A673 (cell line): ENCODE results near the gene DIDO1. TPM values are rescaled to one million over a fixed set of nuclear protein-coding genes. Genes with fewer than 3 reads are reported as not detected.

Experiments used
- BruUV-seq: library from RNA; stranded (reverse); fragments of 400-500 nt; replicated peaks from 2 replicates; lab custom pipeline; 2021; lab: Mats Ljungman, UMichigan
- CTCF ChIA-PET: fragments of 300-600 bp; sonication (Branson Sonifier 250); formaldehyde crosslinking; loops from one replicate; lab custom pipeline; 2022; ENCODE audit warnings: antibody characterized with exemption; lab: Charles Lee
- POLR2A ChIA-PET: fragments of 300-600 bp; sonication (Branson Sonifier 250); formaldehyde crosslinking; loops from one replicate; lab custom pipeline; 2022; ENCODE audit warnings: antibody characterized with exemption; ENCODE audit not compliant: low non-redundant PET; lab: Charles Lee
- DNase-seq: peaks from one replicate; pipeline ENCODE4 v3.0.0-alpha.2; 2015; ENCODE audit warnings: low spot score
- H3K27ac ChIP-seq: fragments of 200-600 bp; sonication (generic); 2 replicates; pipeline ENCODE4 v1.5.1; 2016; ENCODE audit warnings: mixed run types, low read depth, mild to moderate bottlenecking, mixed read lengths, antibody characterized with exemption, low read length; ENCODE audit not compliant: poor library complexity, severe bottlenecking
- H3K27me3 ChIP-seq: fragments of 200-600 bp; sonication (generic); replicated peaks from 2 replicates; pipeline ENCODE4 v1.6.1; 2017; ENCODE audit warnings: mixed run types, low read depth, mild to moderate bottlenecking, mixed read lengths, antibody characterized with exemption, low read length; ENCODE audit not compliant: insufficient read depth, poor library complexity
- H3K36me3 ChIP-seq: fragments of 200-600 bp; sonication (generic); 2 replicates; pipeline ENCODE4 v1.6.1; 2016; ENCODE audit warnings: mixed run types, mild to moderate bottlenecking, mixed read lengths, antibody characterized with exemption, low read length; ENCODE audit not compliant: insufficient read depth, poor library complexity, severe bottlenecking
- H3K4me1 ChIP-seq: fragments of 200-600 bp; sonication (generic); 2 replicates; pipeline ENCODE4 v1.6.1; 2017; ENCODE audit warnings: mixed run types, mild to moderate bottlenecking, mixed read lengths, antibody characterized with exemption, low read length; ENCODE audit not compliant: insufficient read depth, poor library complexity, severe bottlenecking
- H3K4me3 ChIP-seq: fragments of 200-600 bp; sonication (generic); 2 replicates; pipeline ENCODE4 v1.5.1; 2016; ENCODE audit warnings: low read depth, mixed run types, mild to moderate bottlenecking, mixed read lengths, low read length; ENCODE audit not compliant: poor library complexity, severe bottlenecking
- H3K9me3 ChIP-seq: fragments of 200-600 bp; sonication (generic); 2 replicates; pipeline ENCODE4 v1.6.1; 2016; ENCODE audit warnings: mixed run types, low read depth, mild to moderate bottlenecking, mixed read lengths, antibody characterized with exemption, low read length; ENCODE audit not compliant: poor library complexity, severe bottlenecking
- EZH2 ChIP-seq: fragments of 200-600 bp; sonication (generic); IDR thresholded peaks from 2 replicates; pipeline ENCODE4 v1.6.1; 2017; ENCODE audit warnings: borderline replicate concordance, low read depth, mild to moderate bottlenecking, mixed read lengths, antibody characterized with exemption, low read length; ENCODE audit not compliant: poor library complexity, severe bottlenecking
- intact Hi-C: fragments of 100-400 bp; cut with micrococcal nuclease; formaldehyde crosslinking; loops from one replicate; pipeline ENCODE4 v1.10.0; 2022; ENCODE audit not compliant: unreplicated experiment
- total RNA-seq: library from RNA; stranded (reverse); gene quantifications from 2 replicates; pipeline ENCODE4 v1.2.3, GENCODE V29; 2021
- TF ChIP-seq, protein P1 (sequence below): fragments of 300-800, 200-600 bp; sonication (generic); conservative IDR thresholded peaks from 2 replicates; pipeline ENCODE4 v1.5.1; 2017; ENCODE audit warnings: low read depth, mild to moderate bottlenecking, antibody characterized with exemption, low read length, moderate library complexity, mixed read lengths

DIDO1 gene
- total RNA-seq, 1 experiment from 2014 or later: 64.4 TPM

DNA sequence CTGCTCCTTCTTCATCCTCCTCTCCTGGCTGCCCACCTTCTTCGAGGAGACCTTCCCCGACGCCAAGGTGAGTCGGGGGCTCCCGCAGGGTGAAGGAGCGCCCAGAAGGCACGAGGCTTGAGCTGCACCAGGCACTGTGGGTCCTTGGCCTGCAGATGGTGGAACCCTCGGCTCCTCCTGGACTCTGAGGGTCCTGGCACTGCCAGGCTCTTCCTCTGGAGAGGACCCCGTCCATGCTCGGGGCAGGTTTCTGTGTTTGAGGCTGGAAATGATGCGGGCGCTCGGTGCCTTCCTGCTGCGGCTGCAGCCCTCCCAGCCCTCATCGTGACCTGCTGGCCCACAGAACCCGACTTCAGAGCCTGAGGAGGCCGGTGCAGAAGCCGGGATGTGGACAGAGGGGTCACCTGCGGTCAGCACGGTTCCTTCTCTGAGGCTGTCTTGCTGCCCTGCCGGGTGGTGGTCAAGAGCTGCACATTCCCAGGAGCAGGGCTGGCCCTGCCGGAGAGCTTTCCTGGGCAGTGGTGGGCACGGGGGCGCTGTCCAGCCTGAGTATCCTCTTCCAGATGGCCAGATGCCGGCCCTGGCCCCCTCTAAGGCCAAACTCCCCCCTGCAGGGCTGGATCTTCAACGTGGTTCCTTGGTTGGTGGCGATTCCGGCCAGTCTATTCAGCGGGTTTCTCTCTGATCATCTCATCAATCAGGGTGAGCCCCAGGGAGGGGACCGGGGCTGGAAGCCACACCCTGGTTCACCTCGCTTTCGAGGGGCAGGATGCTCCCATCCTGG, 37.5 kb upstream of the DIDO1 start:
- no peak for DNase-seq
- Histone ChIP-seq H3K4me3 (no peak overlapping the region), H3K27ac (no peak overlapping the region), H3K27me3 (no peaks in the 10 kb centered on the region), H3K4me1 (no peaks in the 10 kb centered on the region), H3K9me3 (no peaks in the 10 kb centered on the region), H3K36me3 (no peaks in the 10 kb centered on the region)
- no TSS peak for BruUV-seq
- TF ChIP-seq, protein P1, sequence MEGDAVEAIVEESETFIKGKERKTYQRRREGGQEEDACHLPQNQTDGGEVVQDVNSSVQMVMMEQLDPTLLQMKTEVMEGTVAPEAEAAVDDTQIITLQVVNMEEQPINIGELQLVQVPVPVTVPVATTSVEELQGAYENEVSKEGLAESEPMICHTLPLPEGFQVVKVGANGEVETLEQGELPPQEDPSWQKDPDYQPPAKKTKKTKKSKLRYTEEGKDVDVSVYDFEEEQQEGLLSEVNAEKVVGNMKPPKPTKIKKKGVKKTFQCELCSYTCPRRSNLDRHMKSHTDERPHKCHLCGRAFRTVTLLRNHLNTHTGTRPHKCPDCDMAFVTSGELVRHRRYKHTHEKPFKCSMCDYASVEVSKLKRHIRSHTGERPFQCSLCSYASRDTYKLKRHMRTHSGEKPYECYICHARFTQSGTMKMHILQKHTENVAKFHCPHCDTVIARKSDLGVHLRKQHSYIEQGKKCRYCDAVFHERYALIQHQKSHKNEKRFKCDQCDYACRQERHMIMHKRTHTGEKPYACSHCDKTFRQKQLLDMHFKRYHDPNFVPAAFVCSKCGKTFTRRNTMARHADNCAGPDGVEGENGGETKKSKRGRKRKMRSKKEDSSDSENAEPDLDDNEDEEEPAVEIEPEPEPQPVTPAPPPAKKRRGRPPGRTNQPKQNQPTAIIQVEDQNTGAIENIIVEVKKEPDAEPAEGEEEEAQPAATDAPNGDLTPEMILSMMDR: no peak
- TF ChIP-seq EZH2: no peak
- intact Hi-C loops: no loop called here
- CTCF ChIA-PET: no interaction called here
- POLR2A ChIA-PET: no interaction called here

DNA sequence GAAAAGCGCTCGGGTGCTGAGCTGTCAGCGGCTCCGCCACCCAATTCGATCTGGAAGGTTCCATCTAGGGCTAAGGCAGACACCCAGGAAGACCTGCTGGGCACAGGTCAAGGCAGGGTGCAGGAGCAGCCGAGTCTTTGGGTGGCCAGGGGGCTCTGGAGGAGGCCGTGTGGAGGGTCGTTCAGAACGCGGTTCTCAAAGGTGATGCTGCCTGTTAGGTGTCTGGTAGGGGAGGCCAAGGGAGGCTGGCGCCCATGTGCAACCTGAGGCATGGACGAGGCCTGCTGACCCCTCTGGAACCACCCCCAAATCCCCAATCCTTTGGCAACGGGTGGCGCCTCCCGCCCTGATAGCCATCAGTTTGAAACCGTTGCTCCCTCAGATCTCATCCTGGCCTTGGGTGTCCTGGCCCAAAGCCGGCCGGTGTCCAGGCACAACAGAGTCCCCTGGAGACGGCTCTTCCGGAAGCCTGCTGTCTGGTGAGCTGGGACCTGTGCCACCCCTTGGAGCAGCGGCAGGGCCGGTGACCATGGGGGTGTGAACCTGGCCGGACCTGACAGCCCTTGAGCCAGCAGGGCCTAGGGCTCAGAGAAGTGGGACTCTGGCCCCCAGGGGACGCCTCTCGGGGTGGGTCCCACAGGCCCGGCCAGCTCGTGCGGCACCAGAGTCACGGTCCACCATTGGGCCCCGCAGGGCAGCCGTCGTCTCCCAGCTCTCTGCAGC, 36.7 kb upstream of the DIDO1 start:
- intact Hi-C loops: no loop called here
- Histone ChIP-seq H3K4me1 (no peaks in the 10 kb centered on the region), H3K9me3 (no peaks in the 10 kb centered on the region), H3K27me3 (no peaks in the 10 kb centered on the region), H3K4me3 (no peak overlapping the region), H3K36me3 (no peaks in the 10 kb centered on the region), H3K27ac (no peak overlapping the region)
- CTCF ChIA-PET: no interaction called here
- DNase-seq: no peak
- TF ChIP-seq, protein P1: no peak
- no peak for TF ChIP-seq EZH2
- POLR2A ChIA-PET: no interaction called here
- BruUV-seq: no TSS peak

DNA sequence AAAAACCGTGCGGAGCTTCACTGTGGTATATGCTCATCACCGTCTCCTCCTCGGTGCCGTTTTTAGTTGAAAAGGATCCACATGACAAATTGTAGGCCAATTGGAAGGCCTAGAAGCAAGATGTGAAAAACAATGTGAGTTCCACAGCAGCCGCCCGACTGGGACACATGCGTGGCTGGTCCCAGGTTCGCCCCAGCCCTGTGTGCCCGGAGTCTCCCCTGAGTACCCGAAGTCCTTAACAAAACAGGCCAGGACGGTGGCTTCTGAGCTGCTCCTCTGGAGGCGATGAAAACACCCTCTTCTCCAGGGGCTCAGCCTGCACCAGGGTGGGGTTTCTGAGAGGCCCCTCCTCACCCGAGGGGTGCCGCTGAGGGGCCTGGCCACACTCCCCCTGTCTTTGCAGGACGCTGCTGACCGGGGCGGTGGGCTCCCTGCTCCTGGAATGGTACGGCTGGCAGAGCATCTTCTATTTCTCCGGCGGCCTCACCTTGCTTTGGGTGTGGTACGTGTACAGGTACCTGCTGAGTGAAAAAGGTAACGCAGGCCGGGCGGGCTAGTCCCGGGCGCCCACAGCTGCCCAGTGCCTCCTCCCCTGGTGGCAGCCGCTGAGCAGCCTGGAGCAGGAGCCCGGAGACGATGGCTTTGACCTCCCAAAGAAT, 36.0 kb upstream of the DIDO1 start:
- no peak for TF ChIP-seq EZH2
- TF ChIP-seq, protein P1: no peak
- Histone ChIP-seq H3K4me1 (no peaks in the 10 kb centered on the region), H3K36me3 (no peaks in the 10 kb centered on the region), H3K27ac (no peak overlapping the region), H3K27me3 (no peaks in the 10 kb centered on the region), H3K9me3 (no peaks in the 10 kb centered on the region), H3K4me3 (no peak overlapping the region)
- CTCF ChIA-PET: no interaction called here
- no peak for DNase-seq
- intact Hi-C loops: no loop called here
- BruUV-seq: no TSS peak
- POLR2A ChIA-PET: no interaction called here
